Measurements from ENCODE around the gene RBM26.
"Not testable (repeated sequence)": the region's sequence is repeated elsewhere in the genome, so short reads cannot be mapped to it uniquely, and the experiment has no call there.

The RBM26 gene

DNA sequence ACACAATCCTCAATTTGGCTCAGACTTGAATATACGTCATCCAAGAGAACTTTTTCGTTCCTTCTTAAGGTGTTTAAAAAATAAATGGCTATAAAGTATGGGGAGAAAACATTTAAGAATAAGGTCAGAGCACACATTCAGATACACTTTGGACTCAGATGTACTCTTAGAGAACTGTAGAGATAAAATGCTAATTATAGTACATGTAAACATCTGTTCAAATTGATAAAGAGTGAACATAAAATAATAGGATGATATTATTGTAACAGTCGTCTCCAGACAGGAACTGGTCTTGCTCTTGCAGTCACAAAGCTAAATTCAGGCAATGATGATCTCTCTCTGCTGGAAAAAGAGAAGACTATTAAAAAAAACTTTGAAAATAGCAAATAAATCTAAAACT, 91.4 kb downstream of the RBM26 start:
- DNase-seq: no peak

DNA sequence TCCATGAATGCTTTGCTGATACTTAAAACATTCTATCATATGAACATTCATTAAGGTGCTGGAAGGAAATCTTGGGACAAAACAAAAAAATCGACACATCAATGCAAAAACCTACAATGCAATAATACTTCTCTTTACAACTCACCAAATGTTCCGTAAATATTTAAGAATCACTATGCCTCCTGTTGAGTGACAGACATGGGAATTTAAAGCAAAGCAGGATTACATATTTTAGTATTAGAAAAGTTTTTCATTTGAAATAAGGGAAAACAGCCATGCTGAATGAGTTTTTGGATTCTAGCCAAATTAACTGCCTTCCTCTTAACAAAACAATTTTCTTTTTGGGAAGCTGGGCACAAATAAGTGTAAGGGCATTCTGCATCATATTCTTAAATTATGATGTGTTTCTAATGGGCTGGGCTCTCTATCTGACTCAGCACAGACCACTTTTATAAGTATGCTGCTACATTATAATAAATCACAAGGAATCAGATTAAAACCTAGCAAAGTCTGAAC, 93.7 kb downstream of the RBM26 start:
- no peak for DNase-seq

DNA sequence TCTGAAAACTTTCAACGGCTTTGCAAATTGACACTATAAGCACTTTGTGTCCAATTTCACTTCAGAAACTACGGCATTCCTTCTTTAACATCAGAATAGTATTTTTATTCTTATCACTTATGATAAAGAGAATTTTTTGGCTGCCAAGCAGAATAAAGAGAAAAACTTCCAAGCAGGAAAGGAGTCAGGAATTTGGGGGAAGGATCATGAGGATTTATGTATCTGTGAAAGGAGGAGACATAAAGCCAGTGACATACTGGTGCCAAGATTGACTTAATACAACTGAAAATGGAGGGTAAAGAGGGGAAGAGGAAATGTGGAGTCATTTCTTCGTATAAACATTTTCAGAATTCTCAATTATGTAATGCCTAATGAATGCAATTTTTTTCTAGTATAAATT, 94.7 kb downstream of the RBM26 start:
- no peak for DNase-seq

DNA sequence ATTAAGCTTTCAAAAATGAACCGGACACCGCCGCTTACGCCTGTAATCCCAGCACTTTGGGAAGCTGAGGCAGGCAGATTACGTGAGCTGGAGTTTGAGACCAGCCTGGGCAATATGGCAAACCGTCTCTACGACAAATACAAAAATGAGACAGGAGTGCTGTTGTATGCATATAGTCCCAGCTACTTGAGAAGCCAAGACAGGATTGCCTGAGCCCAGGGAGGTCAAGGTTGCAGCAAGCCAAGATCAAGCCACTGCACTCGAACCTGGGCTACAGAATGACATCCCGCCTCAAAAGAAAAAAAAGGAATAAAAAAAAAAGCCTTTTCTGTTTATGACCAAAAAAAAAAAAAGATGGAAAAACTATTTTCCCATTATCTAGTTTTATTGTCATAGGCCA, 96.4 kb downstream of the RBM26 start:
- DNase-seq: no peak

DNA sequence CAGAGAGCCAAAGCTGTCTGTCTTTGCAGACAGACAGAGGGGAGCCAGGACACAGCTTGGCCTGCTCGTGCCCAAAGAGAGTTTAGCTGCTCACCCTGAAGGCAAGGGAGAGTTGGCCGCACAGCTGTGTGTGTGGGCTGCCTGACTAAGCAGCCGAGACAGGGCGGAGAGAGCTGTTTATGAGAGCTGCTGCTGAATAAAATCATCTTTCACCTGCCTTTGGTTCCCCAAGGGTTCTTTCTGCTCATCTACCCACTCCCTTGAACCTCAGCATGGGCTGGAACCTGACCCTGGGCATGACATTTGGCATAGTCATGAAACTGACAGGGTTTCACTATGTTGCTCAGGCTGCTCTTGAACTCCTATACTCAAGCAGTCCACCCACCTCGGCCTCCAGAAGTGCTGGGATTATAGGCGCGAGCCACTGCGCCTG, 98.2 kb downstream of the RBM26 start:
- DNase-seq: no peak

DNA sequence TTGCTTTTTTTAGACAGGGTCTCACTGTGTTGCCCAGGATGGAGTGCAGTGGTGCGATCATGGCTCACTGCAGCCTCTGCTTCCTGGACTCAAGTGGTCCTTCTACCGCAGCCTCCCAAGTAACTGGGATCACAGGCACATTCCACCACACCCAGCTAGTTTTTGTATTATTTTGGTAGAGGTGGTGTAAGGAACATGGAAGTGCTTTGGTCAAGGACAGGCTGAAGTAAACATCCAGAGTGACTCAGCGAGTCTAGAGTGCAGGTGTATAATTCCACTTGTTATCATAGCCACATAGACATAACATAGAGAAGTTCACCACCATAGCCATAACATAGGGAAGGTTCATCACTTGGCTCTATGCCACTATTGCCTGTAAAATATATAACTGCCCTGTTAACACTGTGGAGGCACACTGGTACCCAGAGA, 98.6 kb downstream of the RBM26 start:
- no peak for DNase-seq

DNA sequence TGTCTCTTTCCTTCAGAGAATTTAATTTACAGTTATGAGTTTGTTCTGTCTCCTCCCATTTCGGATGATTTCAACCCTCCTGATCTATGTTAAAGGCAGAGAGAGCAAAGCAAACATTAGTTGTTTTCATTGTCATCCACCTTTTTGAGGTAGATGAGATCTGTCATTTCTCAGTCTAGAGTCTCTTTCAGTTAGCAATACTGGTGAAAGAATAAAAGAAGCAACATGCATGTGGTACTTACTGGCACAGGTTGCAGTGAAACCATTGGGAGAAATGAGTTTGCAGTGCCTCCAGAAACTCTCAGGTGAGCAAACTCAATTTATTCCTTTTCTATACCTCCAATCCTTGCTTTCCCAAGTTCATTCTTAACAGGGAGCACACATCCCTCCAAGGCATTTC, 99.4 kb downstream of the RBM26 start:
- DNase-seq: no peak

DNA sequence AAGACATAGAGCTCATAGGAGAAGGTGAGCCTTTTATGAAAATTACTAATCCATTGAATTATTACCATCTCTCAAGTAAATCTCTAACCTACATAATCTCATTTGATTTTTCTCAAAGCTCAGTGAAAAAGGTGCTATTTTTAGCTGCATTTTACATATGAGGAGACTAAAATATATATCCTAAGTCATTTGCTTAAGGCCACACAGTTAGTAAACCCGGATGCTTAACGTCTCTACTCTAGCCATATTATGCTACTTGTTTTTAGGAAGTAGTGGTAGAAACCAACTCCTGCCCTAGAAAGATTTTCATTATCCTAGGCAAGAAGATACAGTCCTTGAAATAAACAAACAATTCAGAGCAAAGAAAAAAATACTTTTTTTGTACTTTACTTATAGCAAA, 108.9 kb downstream of the RBM26 start:
- DNase-seq: no peak

DNA sequence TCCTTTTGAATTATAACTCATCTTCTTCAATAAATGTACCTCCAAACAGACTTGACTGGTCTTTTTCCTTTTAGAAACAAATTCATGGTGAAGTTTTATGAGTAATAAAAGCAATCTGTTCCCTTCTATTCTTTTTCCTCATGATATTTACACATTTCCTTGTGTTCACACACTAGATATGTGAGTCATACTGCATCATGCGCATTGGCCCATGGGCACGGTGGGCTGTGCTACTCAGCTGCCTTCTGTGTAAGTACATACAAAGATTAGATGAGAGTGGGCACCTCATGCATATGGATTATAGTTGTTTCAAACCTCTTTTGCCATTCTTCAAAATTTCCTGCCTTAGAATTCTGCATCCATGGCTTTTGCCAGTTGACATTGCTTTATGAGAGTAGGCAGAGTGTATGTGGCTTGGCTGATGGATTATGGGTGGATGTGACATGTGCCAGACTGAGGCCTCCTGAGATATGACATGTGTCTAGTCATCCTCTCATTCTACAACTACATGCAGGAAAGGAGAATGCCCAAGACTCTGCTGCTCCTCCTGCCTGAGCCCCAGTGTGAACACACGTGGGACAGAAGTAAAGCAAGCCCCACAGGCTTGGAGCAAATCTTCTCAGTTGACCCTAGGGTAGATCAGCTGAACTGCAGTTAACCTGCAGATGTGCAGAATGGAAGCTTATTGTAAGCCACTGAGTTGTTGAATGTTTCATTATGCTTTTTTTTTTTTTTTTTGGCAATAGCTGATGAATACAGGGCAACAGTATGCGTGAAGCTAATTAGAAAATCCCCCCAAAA, 109.9 kb downstream of the RBM26 start:
- DNase-seq: no peak

DNA sequence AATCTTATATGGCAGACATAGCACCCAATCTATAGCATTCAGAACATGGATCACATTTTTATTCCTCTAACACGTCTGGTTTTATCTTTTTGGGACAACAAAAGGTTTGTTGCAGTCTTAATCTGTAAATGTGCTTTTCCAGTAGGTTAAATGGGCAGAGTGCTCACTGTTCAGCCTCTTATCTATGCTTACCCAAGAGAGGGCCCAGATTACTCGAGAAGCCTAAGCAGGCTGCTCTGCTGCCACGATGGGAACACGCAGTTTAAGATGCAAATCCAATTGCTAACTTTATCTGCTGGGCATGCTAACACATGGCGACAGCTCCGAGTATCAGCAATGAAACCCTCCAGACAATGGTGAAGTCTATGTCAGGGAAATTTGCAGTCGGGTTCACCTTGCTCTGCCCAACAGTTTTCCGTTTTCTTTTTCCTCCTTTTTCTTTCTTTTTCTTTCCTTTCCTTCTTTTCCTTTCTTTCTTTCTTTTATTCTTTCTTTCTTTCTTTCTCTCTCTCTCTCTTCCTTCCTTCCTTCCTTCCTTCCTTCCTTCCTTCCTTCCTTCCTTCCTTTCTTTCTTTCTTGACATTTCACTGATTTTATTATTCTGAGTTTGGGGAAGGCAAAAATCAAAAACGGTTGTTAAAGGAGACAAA, 115.3 kb downstream of the RBM26 start:
- DNase-seq: no peak

DNA sequence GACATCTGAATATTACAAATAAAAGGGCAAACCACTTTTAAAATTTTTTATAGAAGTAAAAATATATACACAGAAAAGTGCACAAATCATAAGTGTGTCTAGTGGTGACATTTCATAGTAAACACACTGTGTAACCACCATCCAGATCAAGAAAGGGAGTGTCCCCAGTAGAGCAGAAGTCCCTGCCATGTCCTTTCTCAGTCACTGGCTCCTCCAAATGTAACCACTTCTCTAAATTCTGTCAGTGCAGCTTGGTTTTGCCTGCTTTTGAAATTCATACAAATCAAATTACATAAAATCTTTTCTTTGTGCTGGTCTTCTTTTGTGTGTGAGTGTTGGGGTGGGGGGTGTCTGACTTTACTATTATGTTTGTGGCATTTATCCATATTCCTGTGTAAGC, 116.5 kb downstream of the RBM26 start:
- no peak for DNase-seq

DNA sequence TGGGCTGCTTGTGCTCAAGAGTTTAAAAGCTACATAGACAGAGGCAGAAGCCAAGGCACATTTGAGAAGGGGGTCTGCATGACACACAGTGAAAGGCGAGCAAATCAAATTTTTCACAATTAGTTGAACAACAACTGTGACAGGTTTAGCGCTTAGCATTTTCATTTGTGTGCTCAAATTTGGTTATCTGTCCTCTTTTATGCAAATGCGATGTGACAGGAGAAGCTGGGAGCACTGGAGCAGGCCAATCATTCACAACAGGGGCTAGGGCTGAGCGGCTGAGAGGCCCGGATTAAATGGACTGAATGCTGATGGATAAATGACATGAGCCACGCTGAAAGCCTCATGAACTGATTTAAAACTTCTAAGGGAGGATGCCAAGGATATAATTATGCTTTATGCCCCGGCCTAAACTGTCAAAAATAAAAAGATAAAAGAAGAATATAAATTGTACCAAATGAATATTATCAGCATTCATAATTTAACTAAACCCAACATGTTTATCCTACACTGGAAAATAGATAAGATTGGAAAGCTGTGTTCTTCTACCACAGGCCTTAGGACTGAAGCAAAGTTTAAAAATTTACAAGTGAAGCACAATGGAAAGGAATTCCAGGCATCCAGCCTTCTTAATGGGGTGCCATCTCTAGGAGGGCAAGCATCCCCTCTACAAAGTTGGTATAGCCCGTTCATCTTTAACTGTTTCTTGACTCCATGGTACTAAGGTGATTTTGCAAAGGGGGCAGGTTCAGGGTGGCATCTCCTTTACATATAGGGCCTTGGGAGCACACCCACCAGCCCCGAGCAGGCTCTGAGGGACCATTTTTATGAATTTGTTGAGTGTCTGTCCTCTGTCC, 117.9 kb downstream of the RBM26 start:
- DNase-seq: no peak

DNA sequence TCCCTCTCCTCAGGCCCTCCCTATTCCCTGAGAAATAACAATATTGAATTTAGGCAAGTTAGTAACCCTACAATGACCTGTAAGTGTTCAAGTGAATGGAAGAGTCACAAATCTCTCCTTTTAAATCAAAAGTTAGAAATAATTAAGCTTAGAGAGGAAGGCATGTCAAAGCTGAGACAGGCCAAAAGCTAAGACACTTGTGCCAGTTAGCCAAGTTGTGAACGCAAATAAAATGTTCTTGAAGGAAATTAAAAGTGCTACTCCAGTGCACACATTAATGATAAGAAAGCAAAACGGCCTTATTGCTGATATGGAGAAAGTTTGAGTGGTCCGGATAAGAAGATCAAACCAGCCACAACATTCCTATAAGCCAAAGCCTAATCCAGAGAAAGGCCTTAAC, 120.9 kb downstream of the RBM26 start:
- DNase-seq: no peak

DNA sequence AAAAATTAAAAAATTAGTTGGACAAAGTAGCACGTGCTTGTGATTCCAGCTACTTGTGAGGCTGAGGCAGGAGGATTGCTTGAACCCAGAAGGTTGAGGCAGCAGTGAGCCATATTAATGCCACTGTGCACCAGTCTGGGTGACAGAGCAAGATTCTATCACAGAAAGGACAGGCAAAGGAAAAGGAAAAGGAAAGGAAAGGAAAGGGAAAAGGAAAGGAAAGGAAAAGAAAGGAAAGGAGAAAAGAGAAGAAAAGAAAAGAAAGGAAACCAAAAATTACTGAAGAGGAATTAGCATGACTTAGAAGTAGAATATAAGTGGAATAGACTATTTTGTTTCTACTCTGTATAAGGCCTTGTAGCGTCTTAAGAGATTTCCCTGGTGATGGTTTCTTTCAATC, 122.3 kb downstream of the RBM26 start:
- DNase-seq: no peak

DNA sequence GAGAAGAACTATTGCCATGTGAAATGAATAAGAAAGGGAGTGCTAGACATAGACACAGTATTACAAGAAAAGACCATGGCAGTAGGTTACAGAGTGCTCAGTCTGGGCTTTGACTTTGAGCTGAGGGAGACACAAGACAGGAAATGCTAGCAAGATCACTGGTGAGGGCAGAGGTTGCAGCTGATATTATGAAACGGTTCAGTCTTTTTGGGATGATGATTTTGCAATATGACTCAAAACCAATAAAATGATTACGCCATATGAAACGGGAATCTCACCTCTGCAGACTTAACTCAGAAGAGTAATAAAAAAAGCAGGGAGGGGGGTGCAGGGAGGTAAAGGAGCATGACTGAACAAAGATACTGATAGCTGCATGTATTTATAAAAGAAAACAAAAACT, 123.1 kb downstream of the RBM26 start:
- DNase-seq: no peak

DNA sequence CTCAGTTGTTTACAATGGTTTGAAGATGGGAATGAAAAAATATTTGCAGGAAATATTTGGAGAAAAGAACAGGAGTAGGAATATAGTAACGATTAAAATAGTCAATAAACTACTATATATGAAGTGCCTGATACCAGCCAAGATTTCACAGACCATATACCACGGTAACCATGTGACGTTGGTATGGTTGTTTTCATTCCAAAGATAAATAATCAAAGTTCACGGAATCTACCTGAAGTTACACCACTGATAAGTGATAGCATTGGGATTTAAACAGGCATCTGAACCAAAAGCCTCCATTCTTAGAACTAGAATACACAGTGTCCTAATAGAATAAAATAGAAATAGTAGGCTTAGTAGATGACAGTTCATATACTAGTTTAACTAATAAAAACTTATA, 123.5 kb downstream of the RBM26 start:
- DNase-seq: no peak

DNA sequence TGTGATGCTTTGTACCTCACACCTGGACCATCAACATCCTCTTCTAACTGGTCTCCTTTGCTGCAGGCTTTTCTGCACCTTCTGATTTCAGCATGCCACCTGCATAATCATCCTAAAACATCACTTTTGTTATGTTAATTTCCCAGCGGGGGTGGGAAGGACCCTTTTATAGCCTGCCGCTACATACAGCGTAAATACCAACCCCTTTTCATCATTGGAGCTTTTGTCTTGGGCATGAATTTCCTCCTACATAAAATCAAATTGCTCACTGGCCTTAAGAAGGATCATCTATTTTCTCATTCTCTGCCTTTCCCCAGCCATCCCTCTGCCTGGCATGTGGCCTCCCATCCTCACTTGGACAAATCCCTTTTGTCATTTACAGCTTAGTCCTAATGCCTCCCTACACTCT, 124.7 kb downstream of the RBM26 start:
- DNase-seq: no peak

DNA sequence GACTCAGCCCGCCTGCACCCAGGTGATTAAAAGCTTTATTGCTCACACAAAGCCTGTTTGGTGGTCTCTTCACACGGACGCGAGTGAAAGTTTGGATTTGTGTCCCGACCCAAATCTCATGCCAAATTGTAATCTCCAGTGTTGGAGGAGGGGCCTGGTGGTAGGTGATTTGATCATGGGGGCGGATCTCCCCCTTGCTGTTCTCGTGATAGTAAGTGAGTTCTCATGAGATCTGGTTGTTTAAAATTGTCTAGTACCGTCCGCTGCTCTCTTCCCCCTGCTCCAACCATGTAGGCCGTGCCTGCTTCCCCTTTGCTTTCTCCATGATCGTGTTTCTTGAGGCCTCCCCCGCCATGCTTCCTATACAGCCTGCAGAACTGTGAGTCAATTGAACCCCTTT, 126.3 kb downstream of the RBM26 start:
- DNase-seq: not testable (repeated sequence)

DNA sequence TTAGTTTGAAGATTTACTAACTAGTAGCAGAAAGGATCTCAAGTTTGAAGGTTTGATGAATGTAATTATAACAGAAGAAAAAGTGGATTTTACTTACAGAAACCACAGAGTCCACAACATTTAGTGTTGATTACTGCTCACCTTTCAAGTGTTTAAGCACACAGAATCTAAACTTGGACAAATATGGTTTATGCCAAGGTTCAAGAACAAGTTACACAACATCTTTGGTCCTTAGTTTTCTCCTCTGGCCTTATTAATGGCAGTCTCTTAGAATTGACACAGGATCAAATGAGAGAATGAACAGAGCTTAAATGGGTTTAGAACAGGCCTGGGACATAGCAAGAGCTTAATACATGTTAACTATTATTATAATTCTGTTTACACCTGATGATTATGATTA, 133.0 kb downstream of the RBM26 start:
- DNase-seq: no peak

DNA sequence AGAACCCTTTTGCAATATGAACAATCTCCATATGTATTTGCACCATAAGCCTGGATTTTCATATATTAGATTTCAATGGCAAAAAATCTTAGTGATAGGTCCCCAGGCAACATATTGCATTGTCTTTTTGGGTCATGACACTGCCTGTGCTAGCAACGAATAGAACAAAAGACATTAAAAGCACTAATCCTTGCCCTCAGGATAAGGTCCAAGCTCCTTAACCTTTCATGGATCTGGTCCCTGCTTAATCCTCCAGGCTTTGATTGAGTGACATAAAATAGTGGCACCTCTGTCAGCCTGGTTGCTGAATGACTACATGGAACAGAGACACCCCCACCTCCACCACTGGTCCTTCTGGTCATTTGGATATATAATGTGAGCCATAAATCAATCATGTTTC, 134.4 kb downstream of the RBM26 start:
- DNase-seq: no peak

DNA sequence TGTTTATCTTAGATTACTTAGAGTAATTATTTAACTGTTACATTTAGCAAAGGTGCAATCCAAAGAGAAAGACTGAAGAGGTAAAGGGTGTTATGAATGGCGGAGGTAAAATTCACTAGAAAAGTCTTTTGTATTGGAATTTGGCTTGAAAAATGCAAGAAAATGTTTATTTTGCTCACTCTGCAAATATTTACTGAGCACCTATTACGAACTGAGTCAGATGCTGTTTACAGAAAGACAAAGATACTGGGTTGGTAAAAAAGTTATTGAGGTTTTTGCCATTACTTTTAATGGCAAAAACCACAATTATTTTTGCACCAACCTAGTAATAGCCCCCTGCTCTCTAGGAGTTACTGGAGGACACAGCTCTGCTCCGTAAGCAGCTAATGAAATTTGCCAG, 135.2 kb downstream of the RBM26 start:
- no peak for DNase-seq

All from NK-92 treated with Interleukin-12 subunit alpha and Interleukin-12 subunit beta, amount 100 ng/mL, for 24 hours (cell line).